Measurements from ENCODE around the gene SPRED2. TPM values are rescaled to one million over a fixed set of nuclear protein-coding genes. Genes with fewer than 3 reads are reported as not detected.

SPRED2 gene
- polyA plus RNA-seq, 1 donor from 2014 or later = 5.3 TPM

- Histone ChIP-seq H3K9me3 (ENCODE audit: low read length) (no peaks in the 10 kb centered on the region), H2AFZ (ENCODE audit: low read depth, low read length) (no peak overlapping the region), H3K27me3 (ENCODE audit: insufficient read depth, low read depth, low read length) (no peaks in the 10 kb centered on the region), H3K36me3 (ENCODE audit: insufficient read depth, low read length) (no peaks in the 10 kb centered on the region), H3K9ac (ENCODE audit: low read length) (no peak overlapping the region), H3K9me2 (ENCODE audit: insufficient read depth, low read length) (no peaks in the 10 kb centered on the region), H3K79me2 (replicated peaks; ENCODE audit: insufficient read depth, low read length) (no peaks in the 10 kb centered on the region), H3K4me2 (ENCODE audit: low read length) (no peak overlapping the region), H4K20me1 (ENCODE audit: insufficient read depth) (no peaks in the 10 kb centered on the region), H3K4me3 (ENCODE audit: low read length) (no peak overlapping the region), H3F3A (ENCODE audit: insufficient read depth, low read length, poor library complexity, severe bottlenecking) (no peaks in the 10 kb centered on the region), H3K27ac (ENCODE audit: low read length) (no peak overlapping the region)
- TF ChIP-seq TAF1 (IDR thresholded peaks at IDR 0.05; ENCODE audit: low read depth) (no peak), MXI1 (conservative IDR thresholded peaks at IDR 0.05; ENCODE audit: poor library complexity, severe bottlenecking) (no peak), EP300 (conservative IDR thresholded peaks at IDR 0.05; ENCODE audit: poor library complexity, severe bottlenecking) (no peak), REST (IDR thresholded peaks at IDR 0.05; ENCODE audit: borderline replicate concordance) (no peak), CTCF (IDR thresholded peaks at IDR 0.05; ENCODE audit: poor library complexity, severe bottlenecking) (no peak), SMC3 (conservative IDR thresholded peaks at IDR 0.05; ENCODE audit: poor library complexity) (no peak), POLR2AphosphoS5 (IDR thresholded peaks at IDR 0.05) (no peak), EZH2 (IDR thresholded peaks at IDR 0.05; ENCODE audit: borderline replicate concordance, insufficient read depth, low read length, poor library complexity, severe bottlenecking) (no peak), RAD21 (conservative IDR thresholded peaks at IDR 0.05) (no peak)
These were observed 140.3 kb downstream of the SPRED2 start for GRCh38 chr2:65292106-65292400.

- H3K27me3 ChIP-seq (ENCODE audit: insufficient read depth, low read depth, low read length) = no peaks in the 10 kb centered on the region
- TF ChIP-seq SMC3 (conservative IDR thresholded peaks at IDR 0.05; ENCODE audit: poor library complexity) (no peak), TAF1 (IDR thresholded peaks at IDR 0.05; ENCODE audit: low read depth) (no peak), EZH2 (IDR thresholded peaks at IDR 0.05; ENCODE audit: borderline replicate concordance, insufficient read depth, low read length, poor library complexity, severe bottlenecking) (no peak), CTCF (IDR thresholded peaks at IDR 0.05; ENCODE audit: poor library complexity, severe bottlenecking) (no peak), MXI1 (conservative IDR thresholded peaks at IDR 0.05; ENCODE audit: poor library complexity, severe bottlenecking) (no peak)
- no peak overlapping the region for H3K27ac ChIP-seq (ENCODE audit: low read length)
- no peak overlapping the region for H3K4me3 ChIP-seq (ENCODE audit: low read length)
- H2AFZ ChIP-seq (ENCODE audit: low read depth, low read length) = no peak overlapping the region
- no peaks in the 10 kb centered on the region for H3K9me2 ChIP-seq (ENCODE audit: insufficient read depth, low read length)
- H4K20me1 ChIP-seq (ENCODE audit: insufficient read depth) = no peaks in the 10 kb centered on the region
- no peaks in the 10 kb centered on the region for H3K79me2 ChIP-seq (replicated peaks; ENCODE audit: insufficient read depth, low read length)
- no peak overlapping the region for H3K9ac ChIP-seq (ENCODE audit: low read length)
- H3K9me3 ChIP-seq (ENCODE audit: low read length) = no peaks in the 10 kb centered on the region
- no peak overlapping the region for H3K4me2 ChIP-seq (ENCODE audit: low read length)
- no peaks in the 10 kb centered on the region for H3K36me3 ChIP-seq (ENCODE audit: insufficient read depth, low read length)
- no peaks in the 10 kb centered on the region for H3F3A ChIP-seq (ENCODE audit: insufficient read depth, low read length, poor library complexity, severe bottlenecking)
These were observed 140.9 kb downstream of the SPRED2 start for GRCh38 chr2:65291216-65292105.
